Measurements from ENCODE around the gene CPED1.
"Not testable (repeated sequence)": the region's sequence is repeated elsewhere in the genome, so short reads cannot be mapped to it uniquely, and the experiment has no call there.

CPED1 gene

GRCh38 chr7:121041516-121042148, 53.1 kb downstream of the CPED1 start:
- DNase-seq (ENCODE audit: low spot score), result no peak

- no peak for DNase-seq (ENCODE audit: low spot score)
Observed at GRCh38 chr7:121042195-121042594, 53.7 kb downstream of the CPED1 start.

GRCh38 chr7:121042899-121043298, 54.4 kb downstream of the CPED1 start:
- no peak for DNase-seq (ENCODE audit: low spot score)

- no peak for DNase-seq (ENCODE audit: low spot score)
Observed at GRCh38 chr7:121043314-121044234, 55.1 kb downstream of the CPED1 start.

GRCh38 chr7:121045090-121045489, 56.6 kb downstream of the CPED1 start:
- DNase-seq (ENCODE audit: low spot score), result no peak

GRCh38 chr7:121046009-121046408, 57.5 kb downstream of the CPED1 start:
- DNase-seq (ENCODE audit: low spot score), result no peak

GRCh38 chr7:121046893-121047468, 58.5 kb downstream of the CPED1 start:
- DNase-seq (ENCODE audit: low spot score), result no peak

- DNase-seq (ENCODE audit: low spot score), result no peak
Observed at GRCh38 chr7:121048195-121048594, 59.7 kb downstream of the CPED1 start.

GRCh38 chr7:121049028-121049791, 60.7 kb downstream of the CPED1 start:
- DNase-seq (ENCODE audit: low spot score), result no peak

- no peak for DNase-seq (ENCODE audit: low spot score)
Observed at GRCh38 chr7:121049897-121050296, 61.4 kb downstream of the CPED1 start.

GRCh38 chr7:121053219-121053618, 64.7 kb downstream of the CPED1 start:
- no peak for DNase-seq (ENCODE audit: low spot score)

- no peak for DNase-seq (ENCODE audit: low spot score)
Observed at GRCh38 chr7:121054925-121055324, 66.4 kb downstream of the CPED1 start.

GRCh38 chr7:121057878-121058277, 69.4 kb downstream of the CPED1 start:
- DNase-seq (ENCODE audit: low spot score), result no peak

- no peak for DNase-seq (ENCODE audit: low spot score)
Observed at GRCh38 chr7:121058975-121059374, 70.5 kb downstream of the CPED1 start.

- not testable (repeated sequence) for DNase-seq (ENCODE audit: low spot score)
Observed at GRCh38 chr7:121059979-121060509, 71.5 kb downstream of the CPED1 start.

- no peak for DNase-seq (ENCODE audit: low spot score)
Observed at GRCh38 chr7:121061677-121062582, 73.4 kb downstream of the CPED1 start.

GRCh38 chr7:121062671-121063279, 74.3 kb downstream of the CPED1 start:
- no peak for DNase-seq (ENCODE audit: low spot score)

- not testable (repeated sequence) for DNase-seq (ENCODE audit: low spot score)
Observed at GRCh38 chr7:121067717-121068116, 79.2 kb downstream of the CPED1 start.

- no peak for DNase-seq (ENCODE audit: low spot score)
Observed at GRCh38 chr7:121069346-121070100, 81.0 kb downstream of the CPED1 start.

- DNase-seq (ENCODE audit: low spot score), result no peak
Observed at GRCh38 chr7:121071132-121071531, 82.6 kb downstream of the CPED1 start.

Data from RKO (cell line).